Measurements from ENCODE around the gene DVL2.

Gene DVL2

DNA sequence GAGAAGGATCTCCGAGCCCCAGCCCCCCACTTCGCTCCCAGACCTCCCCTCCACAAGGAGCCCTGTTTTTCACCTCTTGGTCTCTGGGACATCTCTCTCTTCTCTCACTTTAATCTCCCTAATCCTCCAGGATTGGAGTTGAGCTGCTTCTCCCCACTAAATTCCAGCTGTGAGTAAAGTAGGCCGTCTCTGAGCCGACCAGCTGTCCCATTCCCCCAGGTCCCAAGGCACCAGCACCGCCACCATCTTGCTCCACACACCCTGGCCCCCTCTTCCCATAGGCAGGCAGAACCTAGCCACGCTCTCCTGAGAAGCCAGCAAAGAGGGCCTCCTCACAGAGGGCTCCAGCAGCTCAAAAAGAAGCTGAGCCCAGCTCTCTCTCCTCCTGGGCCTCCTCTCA, 15.6 kb downstream of the DVL2 start:
- ATAC-seq, result no peak

DNA sequence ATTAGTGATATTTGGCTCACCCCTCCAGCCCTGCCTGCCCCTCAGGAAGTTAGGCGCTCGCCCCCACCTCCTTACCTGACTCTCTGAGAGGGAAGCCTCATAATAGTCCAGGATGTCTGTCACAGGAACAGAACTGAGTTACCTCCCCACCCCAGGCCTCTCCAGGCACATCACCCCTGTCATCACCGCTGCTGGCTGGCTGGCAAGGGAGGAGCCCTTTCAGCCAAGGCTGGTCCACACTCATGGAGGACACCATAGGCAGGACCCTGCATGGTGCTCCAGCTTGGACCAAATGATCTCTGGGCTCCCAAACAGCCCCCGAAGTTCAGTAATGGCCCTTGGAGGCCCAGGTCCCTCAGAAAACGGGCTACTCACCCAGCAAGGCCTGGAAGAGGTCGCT, 16.2 kb downstream of the DVL2 start:
- no peak for TF ChIP-seq TCF4 (CRISPR knock-in tag; IDR thresholded peaks at IDR 0.05; ENCODE audit: borderline replicate concordance)
- TF ChIP-seq ZFP3 (CRISPR knock-in tag; IDR thresholded peaks at IDR 0.05), result no peak
- no peak for TF ChIP-seq ARNTL (CRISPR knock-in tag; IDR thresholded peaks at IDR 0.05; ENCODE audit: borderline replicate concordance, low read depth)
- TF ChIP-seq, protein P1, sequence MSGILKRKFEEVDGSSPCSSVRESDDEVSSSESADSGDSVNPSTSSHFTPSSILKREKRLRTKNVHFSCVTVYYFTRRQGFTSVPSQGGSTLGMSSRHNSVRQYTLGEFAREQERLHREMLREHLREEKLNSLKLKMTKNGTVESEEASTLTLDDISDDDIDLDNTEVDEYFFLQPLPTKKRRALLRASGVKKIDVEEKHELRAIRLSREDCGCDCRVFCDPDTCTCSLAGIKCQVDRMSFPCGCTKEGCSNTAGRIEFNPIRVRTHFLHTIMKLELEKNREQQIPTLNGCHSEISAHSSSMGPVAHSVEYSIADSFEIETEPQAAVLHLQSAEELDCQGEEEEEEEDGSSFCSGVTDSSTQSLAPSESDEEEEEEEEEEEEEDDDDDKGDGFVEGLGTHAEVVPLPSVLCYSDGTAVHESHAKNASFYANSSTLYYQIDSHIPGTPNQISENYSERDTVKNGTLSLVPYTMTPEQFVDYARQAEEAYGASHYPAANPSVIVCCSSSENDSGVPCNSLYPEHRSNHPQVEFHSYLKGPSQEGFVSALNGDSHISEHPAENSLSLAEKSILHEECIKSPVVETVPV (CRISPR knock-in tag; IDR thresholded peaks at IDR 0.05), result no peak
- TF ChIP-seq RARB (CRISPR knock-in tag; IDR thresholded peaks at IDR 0.05), result no peak
- TF ChIP-seq ZNF565 (CRISPR knock-in tag; conservative IDR thresholded peaks at IDR 0.05; ENCODE audit: low read depth), result no peak
- TF ChIP-seq OSR1 (CRISPR knock-in tag; IDR thresholded peaks at IDR 0.05), result no peak
- no peak for TF ChIP-seq ZNF70 (CRISPR knock-in tag; IDR thresholded peaks at IDR 0.05)
- TF ChIP-seq, protein P2, sequence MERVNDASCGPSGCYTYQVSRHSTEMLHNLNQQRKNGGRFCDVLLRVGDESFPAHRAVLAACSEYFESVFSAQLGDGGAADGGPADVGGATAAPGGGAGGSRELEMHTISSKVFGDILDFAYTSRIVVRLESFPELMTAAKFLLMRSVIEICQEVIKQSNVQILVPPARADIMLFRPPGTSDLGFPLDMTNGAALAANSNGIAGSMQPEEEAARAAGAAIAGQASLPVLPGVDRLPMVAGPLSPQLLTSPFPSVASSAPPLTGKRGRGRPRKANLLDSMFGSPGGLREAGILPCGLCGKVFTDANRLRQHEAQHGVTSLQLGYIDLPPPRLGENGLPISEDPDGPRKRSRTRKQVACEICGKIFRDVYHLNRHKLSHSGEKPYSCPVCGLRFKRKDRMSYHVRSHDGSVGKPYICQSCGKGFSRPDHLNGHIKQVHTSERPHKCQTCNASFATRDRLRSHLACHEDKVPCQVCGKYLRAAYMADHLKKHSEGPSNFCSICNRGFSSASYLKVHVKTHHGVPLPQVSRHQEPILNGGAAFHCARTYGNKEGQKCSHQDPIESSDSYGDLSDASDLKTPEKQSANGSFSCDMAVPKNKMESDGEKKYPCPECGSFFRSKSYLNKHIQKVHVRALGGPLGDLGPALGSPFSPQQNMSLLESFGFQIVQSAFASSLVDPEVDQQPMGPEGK (CRISPR knock-in tag; IDR thresholded peaks at IDR 0.05; ENCODE audit: borderline replicate concordance), result no peak
- no peak for TF ChIP-seq SNAI2 (CRISPR knock-in tag; IDR thresholded peaks at IDR 0.05)
- TF ChIP-seq, protein P3, sequence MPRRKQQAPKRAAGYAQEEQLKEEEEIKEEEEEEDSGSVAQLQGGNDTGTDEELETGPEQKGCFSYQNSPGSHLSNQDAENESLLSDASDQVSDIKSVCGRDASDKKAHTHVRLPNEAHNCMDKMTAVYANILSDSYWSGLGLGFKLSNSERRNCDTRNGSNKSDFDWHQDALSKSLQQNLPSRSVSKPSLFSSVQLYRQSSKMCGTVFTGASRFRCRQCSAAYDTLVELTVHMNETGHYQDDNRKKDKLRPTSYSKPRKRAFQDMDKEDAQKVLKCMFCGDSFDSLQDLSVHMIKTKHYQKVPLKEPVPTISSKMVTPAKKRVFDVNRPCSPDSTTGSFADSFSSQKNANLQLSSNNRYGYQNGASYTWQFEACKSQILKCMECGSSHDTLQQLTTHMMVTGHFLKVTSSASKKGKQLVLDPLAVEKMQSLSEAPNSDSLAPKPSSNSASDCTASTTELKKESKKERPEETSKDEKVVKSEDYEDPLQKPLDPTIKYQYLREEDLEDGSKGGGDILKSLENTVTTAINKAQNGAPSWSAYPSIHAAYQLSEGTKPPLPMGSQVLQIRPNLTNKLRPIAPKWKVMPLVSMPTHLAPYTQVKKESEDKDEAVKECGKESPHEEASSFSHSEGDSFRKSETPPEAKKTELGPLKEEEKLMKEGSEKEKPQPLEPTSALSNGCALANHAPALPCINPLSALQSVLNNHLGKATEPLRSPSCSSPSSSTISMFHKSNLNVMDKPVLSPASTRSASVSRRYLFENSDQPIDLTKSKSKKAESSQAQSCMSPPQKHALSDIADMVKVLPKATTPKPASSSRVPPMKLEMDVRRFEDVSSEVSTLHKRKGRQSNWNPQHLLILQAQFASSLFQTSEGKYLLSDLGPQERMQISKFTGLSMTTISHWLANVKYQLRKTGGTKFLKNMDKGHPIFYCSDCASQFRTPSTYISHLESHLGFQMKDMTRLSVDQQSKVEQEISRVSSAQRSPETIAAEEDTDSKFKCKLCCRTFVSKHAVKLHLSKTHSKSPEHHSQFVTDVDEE (CRISPR knock-in tag; IDR thresholded peaks at IDR 0.05), result no peak
- TF ChIP-seq CSDC2 (CRISPR knock-in tag; IDR thresholded peaks at IDR 0.05), result no peak
- TF ChIP-seq, protein P4, sequence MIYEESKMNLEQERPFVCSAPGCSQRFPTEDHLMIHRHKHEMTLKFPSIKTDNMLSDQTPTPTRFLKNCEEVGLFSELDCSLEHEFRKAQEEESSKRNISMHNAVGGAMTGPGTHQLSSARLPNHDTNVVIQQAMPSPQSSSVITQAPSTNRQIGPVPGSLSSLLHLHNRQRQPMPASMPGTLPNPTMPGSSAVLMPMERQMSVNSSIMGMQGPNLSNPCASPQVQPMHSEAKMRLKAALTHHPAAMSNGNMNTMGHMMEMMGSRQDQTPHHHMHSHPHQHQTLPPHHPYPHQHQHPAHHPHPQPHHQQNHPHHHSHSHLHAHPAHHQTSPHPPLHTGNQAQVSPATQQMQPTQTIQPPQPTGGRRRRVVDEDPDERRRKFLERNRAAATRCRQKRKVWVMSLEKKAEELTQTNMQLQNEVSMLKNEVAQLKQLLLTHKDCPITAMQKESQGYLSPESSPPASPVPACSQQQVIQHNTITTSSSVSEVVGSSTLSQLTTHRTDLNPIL (CRISPR knock-in tag; IDR thresholded peaks at IDR 0.05; ENCODE audit: low read depth), result no peak
- no peak for TF ChIP-seq ZFP30 (CRISPR knock-in tag; IDR thresholded peaks at IDR 0.05)
- TF ChIP-seq ZC3H10 (CRISPR knock-in tag; IDR thresholded peaks at IDR 0.05), result no peak
- TF ChIP-seq ESRRG (CRISPR knock-in tag; IDR thresholded peaks at IDR 0.05), result no peak
- no peak for ATAC-seq

More for the DNA sequence above, 15.6 kb downstream of the DVL2 start:
- TF ChIP-seq RARB (CRISPR knock-in tag; IDR thresholded peaks at IDR 0.05), result no peak

DNA sequence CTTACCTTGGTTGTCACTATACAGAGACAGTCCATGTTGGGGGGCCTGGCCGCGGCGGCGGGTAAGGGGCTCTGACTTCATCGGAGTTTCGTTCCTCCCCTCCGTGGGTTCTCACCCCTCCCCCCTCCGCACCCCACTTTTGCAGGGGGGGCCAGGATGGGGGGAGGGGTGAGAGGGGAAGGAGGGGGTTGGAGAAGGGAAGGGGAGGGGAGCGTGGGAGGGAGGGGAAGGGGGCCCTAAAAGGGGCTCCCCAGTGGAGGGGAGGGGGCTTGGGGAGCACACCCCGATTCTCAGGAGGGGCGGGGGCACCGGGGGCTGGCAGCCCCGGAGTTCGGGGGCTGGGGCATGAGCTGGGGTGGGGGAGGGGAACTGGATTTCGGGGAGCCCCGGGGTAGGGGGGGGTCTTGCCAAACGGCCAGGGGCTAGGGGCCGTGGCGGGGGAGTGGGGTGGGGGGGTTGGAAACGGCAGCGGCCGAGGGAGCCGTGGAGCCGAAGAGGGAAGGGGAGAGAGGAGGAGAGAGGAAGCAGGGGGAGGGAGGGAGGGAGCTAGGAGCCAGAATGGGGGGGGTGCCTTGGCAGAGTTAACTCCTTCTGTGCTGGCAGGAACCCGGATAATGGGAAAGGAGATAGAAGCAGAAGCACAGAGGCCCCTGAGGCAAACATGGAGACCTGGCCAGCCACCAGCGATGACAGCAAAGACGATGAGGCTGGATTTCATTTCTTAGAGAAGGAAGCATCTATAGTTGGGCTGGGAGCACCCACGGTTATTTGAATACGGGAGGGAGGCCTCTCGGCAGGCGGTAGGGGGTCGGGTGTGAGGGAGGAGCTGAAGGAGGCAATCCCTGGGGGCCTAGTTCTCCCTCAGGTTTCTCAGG, 17.0 kb downstream of the DVL2 start:
- no peak for ATAC-seq
- no peak for TF ChIP-seq SNAI2 (CRISPR knock-in tag; IDR thresholded peaks at IDR 0.05)

DNA sequence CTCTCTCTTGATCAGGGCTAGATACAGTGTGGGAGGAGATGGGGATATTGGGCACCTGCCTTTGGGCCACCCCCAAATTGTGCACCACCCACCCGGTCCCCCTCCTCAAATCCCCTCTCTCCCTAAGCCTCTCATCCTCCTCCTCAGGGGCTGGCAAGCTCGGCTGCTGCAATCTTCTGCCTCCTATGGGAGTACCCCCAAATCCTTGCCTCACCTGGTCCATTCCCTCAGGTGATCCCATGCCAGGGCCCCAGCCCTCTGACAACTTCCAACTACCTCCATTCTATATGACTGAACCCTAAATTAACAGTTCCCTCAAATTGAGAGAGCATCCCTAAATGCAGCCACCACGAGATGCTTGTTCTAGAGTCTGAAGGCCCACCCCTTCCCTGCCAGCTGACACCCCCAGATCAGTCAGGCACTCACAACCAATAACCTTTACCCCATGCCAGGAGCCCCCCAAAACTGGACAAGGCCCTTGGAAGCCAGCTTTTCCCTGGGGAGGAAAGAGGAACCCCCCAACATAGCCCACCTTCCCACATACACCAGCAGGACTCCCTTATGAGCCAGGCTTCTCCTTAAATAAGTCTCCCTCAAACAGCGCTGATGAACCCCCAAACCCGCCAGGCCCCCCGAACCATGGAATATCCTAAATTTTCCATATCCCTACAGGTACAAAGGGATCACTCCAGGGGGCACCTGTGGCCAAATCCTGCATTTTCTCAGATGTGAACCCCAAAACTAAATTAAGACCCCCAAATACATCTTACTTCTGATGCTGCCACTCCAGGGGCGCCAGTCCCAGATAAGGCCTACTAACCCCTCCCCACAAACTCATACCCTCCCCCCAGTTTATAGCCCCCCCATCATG, 17.8 kb downstream of the DVL2 start:
- no peak for ATAC-seq
- TF ChIP-seq CSDC2 (CRISPR knock-in tag; IDR thresholded peaks at IDR 0.05), result no peak
- TF ChIP-seq ZNF70 (CRISPR knock-in tag; IDR thresholded peaks at IDR 0.05), result no peak
- no peak for TF ChIP-seq ZFP3 (CRISPR knock-in tag; IDR thresholded peaks at IDR 0.05)
- TF ChIP-seq, protein P1 (CRISPR knock-in tag; IDR thresholded peaks at IDR 0.05), result no peak
- no peak for TF ChIP-seq BACH2 (CRISPR knock-in tag; IDR thresholded peaks at IDR 0.05; ENCODE audit: borderline replicate concordance)
- TF ChIP-seq, protein P4 (CRISPR knock-in tag; IDR thresholded peaks at IDR 0.05; ENCODE audit: low read depth), result no peak
- TF ChIP-seq, protein P5, sequence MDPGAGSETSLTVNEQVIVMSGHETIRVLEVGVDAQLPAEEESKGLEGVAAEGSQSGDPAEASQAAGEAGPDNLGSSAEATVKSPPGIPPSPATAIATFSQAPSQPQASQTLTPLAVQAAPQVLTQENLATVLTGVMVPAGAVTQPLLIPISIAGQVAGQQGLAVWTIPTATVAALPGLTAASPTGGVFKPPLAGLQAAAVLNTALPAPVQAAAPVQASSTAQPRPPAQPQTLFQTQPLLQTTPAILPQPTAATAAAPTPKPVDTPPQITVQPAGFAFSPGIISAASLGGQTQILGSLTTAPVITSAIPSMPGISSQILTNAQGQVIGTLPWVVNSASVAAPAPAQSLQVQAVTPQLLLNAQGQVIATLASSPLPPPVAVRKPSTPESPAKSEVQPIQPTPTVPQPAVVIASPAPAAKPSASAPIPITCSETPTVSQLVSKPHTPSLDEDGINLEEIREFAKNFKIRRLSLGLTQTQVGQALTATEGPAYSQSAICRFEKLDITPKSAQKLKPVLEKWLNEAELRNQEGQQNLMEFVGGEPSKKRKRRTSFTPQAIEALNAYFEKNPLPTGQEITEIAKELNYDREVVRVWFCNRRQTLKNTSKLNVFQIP (CRISPR knock-in tag; IDR thresholded peaks at IDR 0.05; ENCODE audit: borderline replicate concordance, low read depth), result no peak
- TF ChIP-seq TOX (CRISPR knock-in tag; IDR thresholded peaks at IDR 0.05; ENCODE audit: borderline replicate concordance), result no peak
- no peak for TF ChIP-seq OSR1 (CRISPR knock-in tag; IDR thresholded peaks at IDR 0.05)
